Measurements from ENCODE around the gene PA2G4. TPM values are rescaled to one million over a fixed set of nuclear protein-coding genes. Genes with fewer than 3 reads are reported as not detected.

The PA2G4 gene
- total RNA-seq, 1 donor from 2014 or later = 130 TPM

DNA sequence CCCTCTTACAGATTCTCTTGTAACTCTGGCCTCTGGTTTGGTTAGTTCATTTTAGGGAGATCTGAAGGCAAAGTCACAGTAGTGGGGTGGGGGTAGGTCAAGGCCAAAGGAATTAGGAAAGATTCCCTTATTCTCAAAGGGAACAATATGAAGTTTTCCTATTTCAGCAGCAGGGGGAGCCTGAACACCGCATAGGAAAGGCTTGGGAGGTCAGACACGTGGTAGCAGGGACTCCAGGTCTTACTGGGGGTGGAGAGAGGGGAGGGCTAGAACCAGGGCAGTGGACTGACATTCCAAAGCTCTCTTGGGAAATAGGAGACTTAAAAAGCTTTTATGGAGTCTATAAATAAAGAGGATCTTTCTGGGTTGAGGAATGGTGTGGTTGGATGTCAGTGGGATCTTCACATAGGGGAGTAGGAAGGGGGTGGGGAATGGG, 15.0 kb downstream of the PA2G4 start:
- H3K36me3 ChIP-seq (ENCODE audit: insufficient read depth, low read length) = peaks cover 5% of the 10 kb centered on the region
- H3K79me2 ChIP-seq (ENCODE audit: insufficient read depth, low read length) = peaks cover 27% of the 10 kb centered on the region
- Mint-ChIP-seq H3K4me3 (ENCODE audit: unreplicated experiment) (peak overlapping the region; percentile 96), H3K36me3 (ENCODE audit: low read depth, unreplicated experiment) (peaks cover 20% of the 10 kb centered on the region), H3K9me3 (ENCODE audit: unreplicated experiment) (no peaks in the 10 kb centered on the region), H3K27ac (ENCODE audit: unreplicated experiment) (peak overlapping the region; percentile 93), H3K4me1 (ENCODE audit: low read depth, unreplicated experiment) (peaks cover 22% of the 10 kb centered on the region), H3K27me3 (ENCODE audit: low read depth, unreplicated experiment) (no peaks in the 10 kb centered on the region)
- no peak overlapping the region for H2AFZ ChIP-seq (ENCODE audit: low read depth, low read length)
- DNase-seq (ENCODE audit: low read depth) (peak; percentile 82), FAIRE-seq (no peak)
- no peaks in the 10 kb centered on the region for H3K9me3 ChIP-seq (ENCODE audit: insufficient read depth, low read depth, low read length)
- no peaks in the 10 kb centered on the region for H3K27me3 ChIP-seq (ENCODE audit: insufficient read depth, low read length)
- peak overlapping the region; percentile 69 for H3K27ac ChIP-seq (ENCODE audit: low read depth, low read length)
- TF ChIP-seq, protein P1, sequence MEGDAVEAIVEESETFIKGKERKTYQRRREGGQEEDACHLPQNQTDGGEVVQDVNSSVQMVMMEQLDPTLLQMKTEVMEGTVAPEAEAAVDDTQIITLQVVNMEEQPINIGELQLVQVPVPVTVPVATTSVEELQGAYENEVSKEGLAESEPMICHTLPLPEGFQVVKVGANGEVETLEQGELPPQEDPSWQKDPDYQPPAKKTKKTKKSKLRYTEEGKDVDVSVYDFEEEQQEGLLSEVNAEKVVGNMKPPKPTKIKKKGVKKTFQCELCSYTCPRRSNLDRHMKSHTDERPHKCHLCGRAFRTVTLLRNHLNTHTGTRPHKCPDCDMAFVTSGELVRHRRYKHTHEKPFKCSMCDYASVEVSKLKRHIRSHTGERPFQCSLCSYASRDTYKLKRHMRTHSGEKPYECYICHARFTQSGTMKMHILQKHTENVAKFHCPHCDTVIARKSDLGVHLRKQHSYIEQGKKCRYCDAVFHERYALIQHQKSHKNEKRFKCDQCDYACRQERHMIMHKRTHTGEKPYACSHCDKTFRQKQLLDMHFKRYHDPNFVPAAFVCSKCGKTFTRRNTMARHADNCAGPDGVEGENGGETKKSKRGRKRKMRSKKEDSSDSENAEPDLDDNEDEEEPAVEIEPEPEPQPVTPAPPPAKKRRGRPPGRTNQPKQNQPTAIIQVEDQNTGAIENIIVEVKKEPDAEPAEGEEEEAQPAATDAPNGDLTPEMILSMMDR (IDR thresholded peaks at IDR 0.05; ENCODE audit: insufficient read depth, low read depth, low read length) = peak; percentile 74
- TF ChIP-seq EZH2 (IDR thresholded peaks at IDR 0.05; ENCODE audit: insufficient read depth, low read length) = no peak
- H4K20me1 ChIP-seq (ENCODE audit: insufficient read depth, low read length) = peaks cover 11% of the 10 kb centered on the region
- H3K9ac ChIP-seq (ENCODE audit: low read length) = peak overlapping the region; percentile 98
- H3K4me1 ChIP-seq (ENCODE audit: insufficient read depth, low read length) = peaks cover 24% of the 10 kb centered on the region
- peak overlapping the region; percentile 98 for H3K4me2 ChIP-seq (ENCODE audit: low read length)
- H3K4me3 ChIP-seq (ENCODE audit: insufficient read depth, low read depth, low read length) = peak overlapping the region; percentile 99

DNA sequence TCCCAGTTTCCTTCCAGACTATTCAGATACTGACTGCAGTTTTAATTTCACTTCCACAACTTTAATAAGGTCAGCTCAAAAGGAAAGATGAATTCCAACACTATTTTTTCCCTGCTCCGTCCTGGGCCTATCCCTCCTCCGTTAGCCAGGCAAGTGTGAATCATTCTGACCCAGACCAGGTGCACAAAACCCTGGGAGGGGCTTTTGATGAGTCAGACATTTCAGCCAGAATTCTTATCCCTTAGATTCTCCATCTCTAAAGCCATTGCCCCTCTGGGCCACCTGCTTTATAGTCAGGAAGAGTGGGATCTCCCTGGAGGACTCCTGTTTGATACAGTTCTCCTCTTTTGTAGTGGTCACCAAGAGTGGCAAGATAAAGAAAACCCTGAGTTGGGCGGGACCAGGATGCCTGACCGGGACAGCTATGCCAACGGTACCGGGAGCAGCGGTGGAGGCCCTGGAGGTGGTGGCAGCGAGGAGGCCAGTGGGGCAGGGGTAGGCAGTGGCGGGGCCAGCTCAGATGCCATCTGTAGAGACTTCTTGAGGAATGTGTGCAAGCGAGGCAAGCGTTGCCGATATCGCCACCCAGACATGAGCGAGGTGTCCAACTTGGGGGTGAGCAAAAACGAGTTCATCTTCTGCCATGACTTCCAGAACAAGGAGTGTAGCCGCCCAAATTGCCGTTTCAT, 15.9 kb downstream of the PA2G4 start:
- Histone ChIP-seq H3K79me2 (ENCODE audit: insufficient read depth, low read length) (peaks cover 27% of the 10 kb centered on the region), H3K27me3 (ENCODE audit: insufficient read depth, low read length) (no peaks in the 10 kb centered on the region), H3K27ac (ENCODE audit: low read depth, low read length) (peak overlapping the region; percentile 61), H3K36me3 (ENCODE audit: insufficient read depth, low read length) (peaks cover 5% of the 10 kb centered on the region), H4K20me1 (ENCODE audit: insufficient read depth, low read length) (peaks cover 11% of the 10 kb centered on the region), H3K4me3 (ENCODE audit: insufficient read depth, low read depth, low read length) (no peak overlapping the region), H2AFZ (ENCODE audit: low read depth, low read length) (no peak overlapping the region), H3K9ac (ENCODE audit: low read length) (peak overlapping the region; percentile 98), H3K4me1 (ENCODE audit: insufficient read depth, low read length) (peaks cover 23% of the 10 kb centered on the region), H3K9me3 (ENCODE audit: insufficient read depth, low read depth, low read length) (no peaks in the 10 kb centered on the region), H3K4me2 (ENCODE audit: low read length) (peak overlapping the region; percentile 98)
- Mint-ChIP-seq H3K4me3 (ENCODE audit: unreplicated experiment) (peak overlapping the region; percentile 96), H3K9me3 (ENCODE audit: unreplicated experiment) (no peaks in the 10 kb centered on the region), H3K4me1 (ENCODE audit: low read depth, unreplicated experiment) (peaks cover 22% of the 10 kb centered on the region), H3K27ac (ENCODE audit: unreplicated experiment) (peak overlapping the region; percentile 74), H3K36me3 (ENCODE audit: low read depth, unreplicated experiment) (peaks cover 19% of the 10 kb centered on the region), H3K27me3 (ENCODE audit: low read depth, unreplicated experiment) (no peaks in the 10 kb centered on the region)
- no peak for TF ChIP-seq EZH2 (IDR thresholded peaks at IDR 0.05; ENCODE audit: insufficient read depth, low read length)
- TF ChIP-seq, protein P1 (IDR thresholded peaks at IDR 0.05; ENCODE audit: insufficient read depth, low read depth, low read length) = no peak
- peak; percentile 38 for DNase-seq (ENCODE audit: low read depth)
- FAIRE-seq = no peak
